AG04449 (cell line): ENCODE results near the gene GTF2F2.

Source experiments
- CTCF ChIA-PET: fragments of 350-600 bp; formaldehyde crosslinking; extraction: SDS; loops from one replicate; lab custom pipeline; 2021; ENCODE audit warnings: antibody characterized with exemption; lab: Yijun Ruan, JAX
- POLR2A ChIA-PET: fragments of 400-600, 350-600 bp; formaldehyde crosslinking; extraction: SDS; loops from one replicate; lab custom pipeline; 2020; ENCODE audit warnings: antibody characterized with exemption, inconsistent platforms; lab: Yijun Ruan, JAX
- DNase-seq: peaks from one replicate; pipeline ENCODE4 v3.0.0-alpha.2; 2010; ENCODE audit warnings: low read depth, low spot score
- H3K4me3 ChIP-seq: 2 replicates; pipeline ENCODE4 v1.5.1; 2011; ENCODE audit warnings: low read depth, mild to moderate bottlenecking, control low read depth, low read length
- CTCF ChIP-seq: IDR thresholded peaks from one replicate; pipeline ENCODE4 v1.5.1; 2011; ENCODE audit warnings: mild to moderate bottlenecking, moderate library complexity, low read length, control low read depth, inconsistent platforms; ENCODE audit not compliant: insufficient read depth; ENCODE audit errors: missing control alignments

The GTF2F2 gene

GRCh38 chr13:45196622-45197021, 76.3 kb downstream of the GTF2F2 start:
- CTCF ChIA-PET: interaction anchor here (1.0 kb wide), 1 partner anchor 18 kb away, joined by 4 read pairs; no protein-coding TSS in a partner anchor
- POLR2A ChIA-PET: no interaction called here
- DNase-seq: no peak
- TF ChIP-seq CTCF: no peak
- H3K4me3 ChIP-seq: no peak overlapping the region

GRCh38 chr13:45198041-45198440, 77.7 kb downstream of the GTF2F2 start:
- DNase-seq: no peak
- no peak for TF ChIP-seq CTCF
- POLR2A ChIA-PET: no interaction called here
- CTCF ChIA-PET: interaction anchor here (2.4 kb wide), 1 partner anchor 83 kb away, joined by 8 read pairs; no protein-coding TSS in a partner anchor
- no peak overlapping the region for H3K4me3 ChIP-seq

- no peak for DNase-seq
- ChIA-PET POLR2A (no interaction called here), CTCF (interaction anchor here (1.5 to 2.4 kb wide), 2 partner anchors 17 to 82 kb away, joined by 4 to 8 read pairs; no protein-coding TSS in a partner anchor)
- no peak overlapping the region for H3K4me3 ChIP-seq
- TF ChIP-seq CTCF: no peak
Measured at GRCh38 chr13:45198924-45199323, 78.6 kb downstream of the GTF2F2 start.

- CTCF ChIA-PET: interaction anchor here (1.5 to 2.4 kb wide), 2 partner anchors 18 to 82 kb away, joined by 4 to 8 read pairs; no protein-coding TSS in a partner anchor
- POLR2A ChIA-PET: no interaction called here
- no peak for TF ChIP-seq CTCF
Measured at GRCh38 chr13:45199711-45200110, 79.4 kb downstream of the GTF2F2 start.

GRCh38 chr13:45200701-45201232, 80.5 kb downstream of the GTF2F2 start, which contains the start of gene KCTD4:
Gene KCTD4 (minus strand): TSS chr13:45201045. CDS start chr13:45194567, 6,478 bp downstream.
- H3K4me3 ChIP-seq: no peak within 1 kb of the TSS
- CTCF ChIA-PET: no interaction called here
- POLR2A ChIA-PET: no interaction called here

More at GRCh38 chr13:45199711-45200110, 79.4 kb downstream of the GTF2F2 start:
- no peak overlapping the region for H3K4me3 ChIP-seq
- no peak for DNase-seq

More at GRCh38 chr13:45200701-45201232, 80.5 kb downstream of the GTF2F2 start, which contains the start of gene KCTD4:
- TF ChIP-seq CTCF: no peak
- DNase-seq: no peak
